Measurements from ENCODE around the gene NANOS3. TPM values are rescaled to one million over a fixed set of nuclear protein-coding genes. Genes with fewer than 3 reads are reported as not detected.
A peak's percentile ranks its signal among the peaks of the same experiment; 100 is the strongest.

Gene NANOS3
- total and polyA plus RNA-seq, 9 of the 15 experiments (the other 6 are each of a cell fraction or from before 2014, with no cell fraction given) = not detected

- TF ChIP-seq E2F1 (CRISPR knock-in tag; IDR thresholded peaks at IDR 0.05) (0 out of 2 replicates have a peak, but pooled peaks have one; percentile 32), NCOA2 (IDR thresholded peaks at IDR 0.05; ENCODE audit: partially characterized antibody in 2 of 2) (no peak), SFPQ (IDR thresholded peaks at IDR 0.05; ENCODE audit: low read depth, low read length) (no peak), MTF1 (CRISPR knock-in tag; IDR thresholded peaks at IDR 0.05; ENCODE audit: borderline replicate concordance) (no peak), NR2C2 (CRISPR knock-in tag; IDR thresholded peaks at IDR 0.05) (no peak), NR2C2 (tag; IDR thresholded peaks at IDR 0.05) (no peak), ZFX (CRISPR knock-in tag; IDR thresholded peaks at IDR 0.05) (peak; percentile 48), NR4A1 (CRISPR knock-in tag; IDR thresholded peaks at IDR 0.05) (no peak), NR4A1 (tag; IDR thresholded peaks at IDR 0.05) (peak; percentile 34; the same call in 1 of the 2 replicates), CHD1 (IDR thresholded peaks at IDR 0.05; ENCODE audit: low read length) (peak; percentile 74), HINFP (tag; conservative IDR thresholded peaks at IDR 0.05; ENCODE audit: low read depth) (no peak), MTA3 (IDR thresholded peaks at IDR 0.05; ENCODE audit: borderline replicate concordance) (no peak), ZBTB12 (CRISPR knock-in tag; IDR thresholded peaks at IDR 0.05) (no peak), ZKSCAN1 (IDR thresholded peaks at IDR 0.05; ENCODE audit: low read depth, low read length) (no peak), MBD1 (CRISPR knock-in tag; IDR thresholded peaks at IDR 0.05) (no peak), NR0B1 (IDR thresholded peaks at IDR 0.05; ENCODE audit: partially characterized antibody) (no peak)
These were observed 26.7 kb upstream of the NANOS3 start (continued) for GRCh38 chr19:13849991-13850909.
